HepG2 (cell line): ENCODE results near the gene GFER. TPM values are rescaled to one million over a fixed set of nuclear protein-coding genes. Genes with fewer than 3 reads are reported as not detected.

Experiments
- ARID5B ChIP-seq: IDR thresholded peaks from 2 replicates; pipeline ENCODE4 v1.4.0; 2020; ENCODE audit warnings: mild to moderate bottlenecking, missing genetic modification reagents
- ATF4 ChIP-seq, 2 experiments: fragments of 450-650 bp in 1 of 2; sonication (generic) in 1 of 2; formaldehyde crosslinking; IDR thresholded peaks; 2 replicates each; pipeline versions ENCODE4 v1.5.0 to v1.8.0; 2020 to 2022; ENCODE audit warnings: mild to moderate bottlenecking in 1 of 2, missing genetic modification reagents in 1 of 2
- CSRNP1 ChIP-seq: sonication (generic); formaldehyde crosslinking; IDR thresholded peaks from 2 replicates; pipeline ENCODE4 v1.8.1; 2023; ENCODE audit warnings: mild to moderate bottlenecking, missing genetic modification reagents
- FOSL1 ChIP-seq: sonication (generic); formaldehyde crosslinking; IDR thresholded peaks from 2 replicates; pipeline ENCODE4 v1.9.0; 2021; ENCODE audit warnings: missing genetic modification reagents, borderline replicate concordance
- GABPA ChIP-seq, 2 experiments: IDR thresholded peaks; 2 replicates each; pipeline ENCODE4 v1.6.1; 2011 to 2016; ENCODE audit warnings: low read depth in 2 of 2, low read length in 1 of 2, missing biosample characterization in 1 of 2, missing genetic modification characterization in 1 of 2
- GLMP ChIP-seq: sonication (generic); formaldehyde crosslinking; IDR thresholded peaks from 2 replicates; pipeline ENCODE4 v1.9.0; 2021; ENCODE audit warnings: missing genetic modification reagents, mild to moderate bottlenecking, borderline replicate concordance
- KDM2A ChIP-seq: sonication (generic); formaldehyde crosslinking; IDR thresholded peaks from 2 replicates; pipeline ENCODE4 v1.4.0; 2020; ENCODE audit warnings: low read depth, missing genetic modification reagents, borderline replicate concordance
- KDM4B ChIP-seq: sonication (generic); formaldehyde crosslinking; IDR thresholded peaks from 2 replicates; pipeline ENCODE4 v1.4.0; 2020; ENCODE audit warnings: missing genetic modification reagents
- NRL ChIP-seq: sonication (generic); formaldehyde crosslinking; IDR thresholded peaks from 2 replicates; pipeline ENCODE4 v1.5.0; 2020; ENCODE audit warnings: missing genetic modification reagents, mild to moderate bottlenecking, moderate library complexity, borderline replicate concordance
- PRMT3 ChIP-seq: sonication (generic); formaldehyde crosslinking; IDR thresholded peaks from 2 replicates; pipeline ENCODE4 v1.8.1; 2022; ENCODE audit warnings: low read depth, mild to moderate bottlenecking, moderate library complexity, missing genetic modification reagents, borderline replicate concordance
- TEAD3 ChIP-seq: optimal IDR thresholded peaks from 2 replicates; pipeline ENCODE3; 2016; ENCODE audit warnings: borderline replicate concordance
- UBTF ChIP-seq: sonication (generic); formaldehyde crosslinking; IDR thresholded peaks from 2 replicates; pipeline ENCODE4 v1.4.0; 2020; ENCODE audit warnings: mild to moderate bottlenecking, missing genetic modification reagents
- ZFP1 ChIP-seq: IDR thresholded peaks from 2 replicates; pipeline ENCODE4 v1.6.1; 2016
- ZFP36L1 ChIP-seq: sonication (generic); formaldehyde crosslinking; IDR thresholded peaks from 2 replicates; pipeline ENCODE4 v1.8.0; 2022; ENCODE audit warnings: mild to moderate bottlenecking, missing genetic modification reagents, moderate library complexity
- ZNF101 ChIP-seq: sonication (generic); formaldehyde crosslinking; IDR thresholded peaks from 2 replicates; pipeline ENCODE4 v1.4.0; 2020; ENCODE audit warnings: mild to moderate bottlenecking, low read depth, missing genetic modification reagents, borderline replicate concordance
- ZNF235 ChIP-seq: sonication (generic); formaldehyde crosslinking; IDR thresholded peaks from 2 replicates; pipeline ENCODE4 v1.8.1; 2023; ENCODE audit warnings: mild to moderate bottlenecking, missing genetic modification reagents, borderline replicate concordance
- ZSCAN30 ChIP-seq: sonication (generic); formaldehyde crosslinking; IDR thresholded peaks from 2 replicates; pipeline ENCODE4 v1.5.0; 2020; ENCODE audit warnings: mild to moderate bottlenecking, missing genetic modification reagents
- polyA plus RNA-seq, 8 experiments: library from polyadenylated mRNA; depleted of rRNA in 3 of 8; stranded (reverse) in 7 of 8; unstranded in 1 of 8; fragments of >200 nt; fragmentation: Illumina TruSeq in 4 of 8; extraction: Trizol in 4 of 8; gene quantifications; 2 replicates each; pipeline versions ENCODE4 v1.2.1 to v1.2.3, GENCODE V29; 2011 to 2016; ENCODE audit warnings: low read depth in 4 of 8, missing spikeins in 1 of 8, mixed read lengths in 1 of 8; ENCODE audit not compliant: insufficient read depth in 1 of 8
- total RNA-seq, 5 experiments: library from RNA; depleted of rRNA; stranded (reverse); fragments of >200 nt; fragmentation: Illumina TruSeq; extraction: Trizol; gene quantifications; 2 replicates each; pipeline ENCODE4 v1.2.3, GENCODE V29; 2016; ENCODE audit warnings: low read depth in 1 of 5

GFER gene
- total and polyA plus RNA-seq, 2 of the 13 experiments (the other 11 are each of a cell fraction or from before 2014, with no cell fraction given): 28.6 to 71.7 TPM

- TF ChIP-seq ZNF101 (CRISPR knock-in tag): no peak
- no peak for TF ChIP-seq ZSCAN30 (CRISPR knock-in tag)
- TF ChIP-seq ARID5B (CRISPR knock-in tag): peak; percentile 11; the same call in 1 of the 2 replicates
- TF ChIP-seq GLMP (CRISPR knock-in tag): no peak
- TF ChIP-seq GABPA (IDR thresholded peaks at IDR 0.05; ENCODE audit: low read depth, low read length): peak; percentile 40
- TF ChIP-seq GABPA (CRISPR knock-in tag; IDR thresholded peaks at IDR 0.05; ENCODE audit: low read depth): peak; percentile 84
- no peak for TF ChIP-seq FOSL1 (CRISPR knock-in tag)
- TF ChIP-seq ATF4 (CRISPR knock-in tag; IDR thresholded peaks at IDR 0.05): no peak
- TF ChIP-seq KDM2A (CRISPR knock-in tag): peak; percentile 82
- TF ChIP-seq ZNF235: 0 out of 2 replicates have a peak, but pooled peaks have one; percentile 79
- TF ChIP-seq KDM4B (CRISPR knock-in tag): peak; percentile 14; the same call in 1 of the 2 replicates
- peak; percentile 5 for TF ChIP-seq TEAD3 (CRISPR knock-in tag)
- peak; percentile 20; the same call in 1 of the 2 replicates for TF ChIP-seq NRL (CRISPR knock-in tag)
- TF ChIP-seq UBTF (CRISPR knock-in tag): peak; percentile 74
- TF ChIP-seq ZFP36L1 (CRISPR knock-in tag): peak; percentile 65; the same call in 1 of the 2 replicates
- TF ChIP-seq ZFP1 (CRISPR knock-in tag): 0 out of 2 replicates have a peak, but pooled peaks have one; percentile 56
- no peak for TF ChIP-seq CSRNP1 (CRISPR knock-in tag)
- TF ChIP-seq PRMT3: peak; percentile 64; the same call in 1 of the 2 replicates
Measured at GRCh38 chr16:1964506-1965395, 19.2 kb upstream of the GFER start, which contains the start of gene RPS2 (continued).
